BJ (cell line): ENCODE data around the gene S1PR3. TPM values are rescaled to one million over a fixed set of nuclear protein-coding genes. Genes with fewer than 3 reads are reported as not detected.

ENCODE experiments used
- CTCF ChIA-PET: fragments of 350-600 bp; formaldehyde crosslinking; extraction: SDS; loops from one replicate; lab custom pipeline; 2021; ENCODE audit warnings: antibody characterized with exemption, inconsistent platforms; lab: Yijun Ruan, JAX
- POLR2A ChIA-PET: fragments of 300-600 bp; sonication (Branson Sonifier 250); formaldehyde crosslinking; extraction: SDS; loops from one replicate; lab custom pipeline; 2021; ENCODE audit warnings: antibody characterized with exemption; lab: Charles Lee
- DNase-seq: peaks from one replicate; pipeline ENCODE4 v3.0.0-alpha.2; 2011; ENCODE audit warnings: low read depth
- H3K27me3 ChIP-seq: 2 replicates; pipeline ENCODE4 v1.6.0; 2011; ENCODE audit warnings: low read length; ENCODE audit not compliant: control insufficient read depth, insufficient read depth
- H3K36me3 ChIP-seq: 2 replicates; pipeline ENCODE4 v1.5.1; 2011; ENCODE audit warnings: low read length; ENCODE audit not compliant: control insufficient read depth, insufficient read depth
- H3K4me3 ChIP-seq: 2 replicates; pipeline ENCODE4 v1.5.1; 2011; ENCODE audit warnings: low read depth, mild to moderate bottlenecking, control low read depth, low read length
- polyA plus RNA-seq: library from polyadenylated mRNA; depleted of rRNA; stranded (reverse); fragments of >200 nt; gene quantifications from 2 replicates; pipeline ENCODE4 v1.2.3, GENCODE V29; 2011
- TF ChIP-seq, protein P1 (sequence below): IDR thresholded peaks from 2 replicates; pipeline ENCODE4 v1.5.1; 2011; ENCODE audit warnings: low read depth, mild to moderate bottlenecking, control low read depth, inconsistent platforms, low read length, moderate library complexity; ENCODE audit not compliant: insufficient read depth

S1PR3 gene
- polyA plus RNA-seq, 1 experiment: 20.3 TPM

DNA sequence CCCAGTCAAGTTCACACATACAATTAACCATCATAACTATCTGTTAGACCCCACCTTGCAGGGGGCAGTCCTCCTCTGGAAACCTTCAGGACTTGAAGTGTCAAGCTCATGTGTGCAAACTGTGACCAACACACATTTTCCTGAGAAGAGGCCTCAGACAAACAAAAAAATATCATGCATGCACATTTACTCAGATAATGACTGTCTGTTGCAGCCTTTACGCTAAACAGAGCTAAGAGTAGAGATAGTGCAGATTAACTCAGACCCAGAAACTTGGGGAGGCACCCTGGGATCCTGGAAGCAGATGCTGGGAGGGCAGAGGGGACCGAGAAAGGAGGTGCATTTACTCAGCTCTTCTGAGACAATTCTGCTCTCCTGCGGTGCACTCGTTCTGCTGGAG is 3.6 kb upstream of the S1PR3 start:
- Histone ChIP-seq H3K27me3 (no peaks in the 10 kb centered on the region), H3K4me3 (no peak overlapping the region), H3K36me3 (no peaks in the 10 kb centered on the region)
- ChIA-PET POLR2A (no interaction called here), CTCF (interaction anchor here (0.6 kb wide), 1 partner anchor 170 kb away, joined by 4 read pairs; no protein-coding TSS in a partner anchor)
- DNase-seq: no peak
- TF ChIP-seq, protein P1, sequence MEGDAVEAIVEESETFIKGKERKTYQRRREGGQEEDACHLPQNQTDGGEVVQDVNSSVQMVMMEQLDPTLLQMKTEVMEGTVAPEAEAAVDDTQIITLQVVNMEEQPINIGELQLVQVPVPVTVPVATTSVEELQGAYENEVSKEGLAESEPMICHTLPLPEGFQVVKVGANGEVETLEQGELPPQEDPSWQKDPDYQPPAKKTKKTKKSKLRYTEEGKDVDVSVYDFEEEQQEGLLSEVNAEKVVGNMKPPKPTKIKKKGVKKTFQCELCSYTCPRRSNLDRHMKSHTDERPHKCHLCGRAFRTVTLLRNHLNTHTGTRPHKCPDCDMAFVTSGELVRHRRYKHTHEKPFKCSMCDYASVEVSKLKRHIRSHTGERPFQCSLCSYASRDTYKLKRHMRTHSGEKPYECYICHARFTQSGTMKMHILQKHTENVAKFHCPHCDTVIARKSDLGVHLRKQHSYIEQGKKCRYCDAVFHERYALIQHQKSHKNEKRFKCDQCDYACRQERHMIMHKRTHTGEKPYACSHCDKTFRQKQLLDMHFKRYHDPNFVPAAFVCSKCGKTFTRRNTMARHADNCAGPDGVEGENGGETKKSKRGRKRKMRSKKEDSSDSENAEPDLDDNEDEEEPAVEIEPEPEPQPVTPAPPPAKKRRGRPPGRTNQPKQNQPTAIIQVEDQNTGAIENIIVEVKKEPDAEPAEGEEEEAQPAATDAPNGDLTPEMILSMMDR: no peak

DNA sequence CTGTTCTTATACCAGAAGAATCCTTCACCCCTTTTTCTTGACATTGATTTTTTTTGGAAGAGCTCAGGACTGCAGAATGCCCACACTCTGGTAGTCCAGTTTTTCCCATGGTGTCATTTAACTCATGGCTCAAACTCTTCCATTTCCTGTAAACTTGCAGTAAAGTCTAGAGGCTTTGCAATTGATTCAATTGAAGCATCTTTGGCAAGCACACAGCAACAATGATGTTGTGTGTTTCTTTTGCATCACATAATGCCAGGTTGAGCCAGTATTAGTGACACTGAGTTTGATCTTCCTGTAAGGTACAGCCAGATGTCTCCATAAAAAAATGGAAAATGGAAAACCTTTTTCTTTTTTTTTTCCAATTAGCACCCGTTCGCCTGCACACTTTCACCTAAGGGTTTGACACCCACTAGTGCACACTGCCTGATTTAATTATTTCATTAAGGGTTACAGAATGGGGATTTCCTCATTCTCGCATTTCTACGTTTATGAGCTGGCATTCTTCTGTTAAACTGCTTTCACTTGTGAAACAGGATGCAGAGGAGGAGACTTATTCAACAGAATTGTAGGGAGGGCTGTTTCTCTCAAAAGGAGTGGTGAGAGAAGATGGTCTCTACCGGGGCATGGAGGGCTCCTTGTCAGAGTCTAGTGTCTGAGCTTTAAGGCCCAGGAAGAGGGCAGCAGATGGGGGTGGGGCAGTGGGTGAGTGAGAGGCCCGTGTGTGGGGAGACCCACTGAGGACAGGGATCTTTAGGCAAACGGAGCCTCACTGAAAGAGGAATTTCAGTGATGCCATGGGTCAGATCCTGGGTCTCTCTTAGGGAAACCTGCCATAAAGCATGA is 2.2 kb upstream of the S1PR3 start:
- Histone ChIP-seq H3K27me3 (no peaks in the 10 kb centered on the region), H3K36me3 (peaks cover under 1% of the 10 kb centered on the region), H3K4me3 (no peak overlapping the region)
- ChIA-PET CTCF (no interaction called here), POLR2A (no interaction called here)
- TF ChIP-seq, protein P1: no peak
- DNase-seq: peak; percentile 24

DNA sequence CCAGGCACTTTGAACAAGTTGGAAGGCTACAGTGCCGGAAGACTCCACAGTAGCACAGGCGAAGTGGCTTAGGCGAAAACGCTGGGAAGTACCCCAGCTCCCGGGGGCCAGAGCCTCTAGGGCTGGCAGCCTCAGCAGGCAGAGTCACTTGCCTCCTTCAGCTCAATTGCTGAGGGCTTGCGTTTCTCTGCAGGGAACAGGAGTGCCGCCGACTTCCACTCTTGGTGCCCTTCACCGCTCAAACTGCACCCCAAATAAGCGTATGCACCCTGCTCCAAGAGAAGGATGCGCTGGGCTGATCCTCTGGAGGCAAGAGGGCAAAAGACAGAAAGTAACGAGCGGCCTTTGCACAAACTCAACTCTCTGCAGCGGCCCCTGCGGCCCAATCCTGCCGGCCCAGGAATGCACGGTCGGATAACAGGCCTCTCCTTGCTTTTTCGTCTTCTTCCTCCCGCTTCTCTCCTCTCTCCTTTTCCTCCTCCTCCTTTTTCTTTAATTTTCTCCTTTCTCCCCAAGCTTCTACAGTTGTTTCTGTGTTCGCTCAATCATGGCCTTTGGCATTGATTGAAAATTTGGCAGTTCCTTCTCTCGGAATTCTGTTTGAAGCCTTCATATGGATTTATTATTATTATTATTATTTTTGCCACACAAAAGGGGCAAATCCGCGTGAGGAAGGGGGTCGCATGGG is 1.1 kb upstream of the S1PR3 start:
- TF ChIP-seq, protein P1: no peak
- ChIA-PET POLR2A (no interaction called here), CTCF (no interaction called here)
- DNase-seq: no peak
- H3K36me3 ChIP-seq: peaks cover 3% of the 10 kb centered on the region
- no peaks in the 10 kb centered on the region for H3K27me3 ChIP-seq
- H3K4me3 ChIP-seq: no peak overlapping the region

DNA sequence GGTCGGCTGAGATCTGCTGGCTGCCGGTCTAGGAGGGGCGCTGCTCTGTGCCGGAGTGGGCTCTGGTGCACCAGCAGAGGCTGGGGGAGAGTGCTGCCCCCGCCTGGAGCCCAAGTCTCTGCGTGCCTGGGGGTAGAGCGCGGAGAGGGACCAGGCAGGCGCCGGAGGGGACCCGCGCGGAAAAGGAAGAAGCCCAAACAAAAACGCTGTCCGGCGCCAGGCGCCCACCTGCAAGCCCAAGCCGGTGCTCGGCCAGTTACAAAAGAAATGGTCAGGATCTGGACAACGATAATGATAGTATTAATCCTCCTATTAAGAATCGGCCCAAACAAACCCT is 571 bp upstream of the S1PR3 start:
- TF ChIP-seq, protein P1: no peak
- ChIA-PET POLR2A (interaction anchor here (0.6 kb wide), 1 partner anchor 43 kb away, joined by 3 read pairs; no protein-coding TSS in a partner anchor), CTCF (no interaction called here)

DNA sequence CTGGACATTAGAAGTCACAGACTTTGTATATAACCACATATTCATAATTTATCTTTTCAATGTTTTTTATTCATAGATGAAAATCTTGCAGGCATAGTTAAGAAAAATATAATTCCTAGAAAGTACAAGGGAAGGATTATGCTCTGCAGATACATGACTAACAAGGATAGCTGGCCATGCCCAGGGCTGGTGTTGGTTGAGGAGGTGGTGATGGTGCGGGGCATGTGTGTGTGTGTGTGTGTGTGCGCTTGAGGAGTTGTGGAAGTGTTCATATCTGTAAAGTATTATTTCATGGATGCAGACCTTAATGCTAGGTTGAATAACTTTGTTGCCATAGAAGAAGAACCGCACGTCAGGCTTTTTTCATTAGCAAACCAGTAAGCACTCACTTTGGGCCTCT is 1.3 kb downstream of the S1PR3 start:
- CTCF ChIA-PET: no interaction called here
- Histone ChIP-seq H3K27me3 (no peaks in the 10 kb centered on the region), H3K4me3 (peak overlapping the region; percentile 80), H3K36me3 (peaks cover 11% of the 10 kb centered on the region)
- no peak for DNase-seq
- POLR2A ChIA-PET: no interaction called here
- TF ChIP-seq, protein P1: no peak

More for the DNA sequence above, 571 bp upstream of the S1PR3 start:
- peaks cover 3% of the 10 kb centered on the region for H3K36me3 ChIP-seq
- H3K4me3 ChIP-seq: peak overlapping the region; percentile 80
- DNase-seq: no peak
- no peaks in the 10 kb centered on the region for H3K27me3 ChIP-seq
